GM19239 (cell line): ENCODE data around the gene TUBGCP5.
A peak's percentile ranks its signal among the peaks of the same experiment; 100 is the strongest.

Source experiments
- DNase-seq: peaks from one replicate; pipeline ENCODE4 v3.0.0; 2011; ENCODE audit warnings: low spot score; ENCODE audit not compliant: insufficient read length
- FAIRE-seq: peaks from 2 replicates; lab custom pipeline; 2011; peaks lifted over from hg19 to GRCh38; lab: Jason Lieb, UNC

The TUBGCP5 gene

GRCh38 chr15:22980189-22981050 lies 58.9 kb downstream of the TUBGCP5 start, which contains the start of gene CYFIP1:
Gene CYFIP1 (minus strand): TSS chr15:22980368. CDS start chr15:22947285, 33,083 bp downstream.
- DNase-seq (peak; percentile 65), FAIRE-seq (no peak)

- FAIRE-seq (no peak), DNase-seq (peak; percentile 68)
Measured at GRCh38 chr15:22979238-22980188, 59.9 kb downstream of the TUBGCP5 start.

- DNase-seq (no peak), FAIRE-seq (no peak)
Measured at GRCh38 chr15:22978691-22979237, 60.6 kb downstream of the TUBGCP5 start.

- no peak for DNase-seq
- FAIRE-seq = no peak
Measured at GRCh38 chr15:22974745-22975144, 64.6 kb downstream of the TUBGCP5 start.

GRCh38 chr15:22973987-22974386 lies 65.4 kb downstream of the TUBGCP5 start:
- FAIRE-seq = no peak
- no peak for DNase-seq

GRCh38 chr15:22973286-22973685 lies 66.1 kb downstream of the TUBGCP5 start:
- no peak for DNase-seq
- no peak for FAIRE-seq

GRCh38 chr15:22969489-22969888 lies 69.9 kb downstream of the TUBGCP5 start:
- FAIRE-seq (no peak), DNase-seq (no peak)

- DNase-seq (no peak), FAIRE-seq (no peak)
Measured at GRCh38 chr15:22968366-22968765, 71.0 kb downstream of the TUBGCP5 start.

GRCh38 chr15:22967084-22967770 lies 72.1 kb downstream of the TUBGCP5 start:
- FAIRE-seq (no peak), DNase-seq (no peak)

- no peak for FAIRE-seq
- DNase-seq = no peak
Measured at GRCh38 chr15:22966321-22967083, 72.9 kb downstream of the TUBGCP5 start.

GRCh38 chr15:22963641-22964040 lies 75.7 kb downstream of the TUBGCP5 start:
- no peak for FAIRE-seq
- DNase-seq = no peak

GRCh38 chr15:22962611-22963010 lies 76.8 kb downstream of the TUBGCP5 start:
- no peak for FAIRE-seq
- no peak for DNase-seq

- FAIRE-seq = no peak
- no peak for DNase-seq
Measured at GRCh38 chr15:22961762-22962161, 77.6 kb downstream of the TUBGCP5 start.

GRCh38 chr15:22960556-22960955 lies 78.8 kb downstream of the TUBGCP5 start:
- DNase-seq (no peak), FAIRE-seq (no peak)

- DNase-seq (no peak), FAIRE-seq (no peak)
Measured at GRCh38 chr15:22960126-22960525, 79.2 kb downstream of the TUBGCP5 start.

GRCh38 chr15:22959321-22960101 lies 79.9 kb downstream of the TUBGCP5 start:
- DNase-seq (no peak), FAIRE-seq (no peak)

- FAIRE-seq (no peak), DNase-seq (no peak)
Measured at GRCh38 chr15:22958487-22959280, 80.7 kb downstream of the TUBGCP5 start.

- FAIRE-seq (no peak), DNase-seq (no peak)
Measured at GRCh38 chr15:22956978-22957260, 82.5 kb downstream of the TUBGCP5 start.
